ENCODE results near the gene KDM4B. TPM values are rescaled to one million over a fixed set of nuclear protein-coding genes. Genes with fewer than 3 reads are reported as not detected.

Gene KDM4B
- total and polyA plus RNA-seq, 10 of the 15 experiments (the other 5 are each of a cell fraction or from before 2014, with no cell fraction given): 0.47 to 49.6 (median 16.2) TPM

DNA sequence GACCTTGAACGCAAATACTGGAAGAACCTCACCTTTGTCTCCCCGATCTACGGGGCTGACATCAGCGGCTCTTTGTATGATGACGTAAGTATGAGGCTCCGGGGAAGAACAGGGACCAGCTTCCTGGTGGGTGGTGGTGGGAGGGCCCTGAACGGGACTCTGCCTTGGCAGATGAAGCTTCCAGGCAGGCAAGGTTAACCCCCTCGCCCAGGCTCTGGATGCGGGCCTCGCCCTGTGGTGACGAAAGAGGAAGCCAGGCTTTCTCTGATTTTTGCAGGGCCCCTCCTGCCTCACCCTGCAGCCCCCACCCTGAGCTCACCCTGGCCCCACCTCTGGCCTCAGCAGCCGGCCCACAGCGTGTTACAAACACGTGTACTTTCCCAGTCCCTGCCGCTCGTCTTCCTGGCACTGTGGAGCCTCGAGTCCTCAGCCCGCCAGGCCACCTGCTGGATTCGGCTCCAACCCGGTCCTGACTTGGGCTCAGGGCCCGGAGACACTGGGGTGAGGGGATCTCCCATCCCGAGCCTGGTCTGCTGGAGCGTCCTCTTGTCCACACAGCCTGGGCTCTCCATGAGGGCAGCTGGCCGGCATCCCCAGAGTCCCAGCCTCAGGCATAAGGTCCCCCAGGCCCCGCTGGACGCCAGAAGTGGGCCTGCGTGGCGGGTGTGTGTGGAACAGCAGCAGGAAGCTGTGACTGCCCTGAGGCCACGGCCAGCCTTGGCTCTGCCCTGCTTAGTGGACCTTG is 72.4 kb downstream of the KDM4B start (continued):
- TF ChIP-seq, protein P1, sequence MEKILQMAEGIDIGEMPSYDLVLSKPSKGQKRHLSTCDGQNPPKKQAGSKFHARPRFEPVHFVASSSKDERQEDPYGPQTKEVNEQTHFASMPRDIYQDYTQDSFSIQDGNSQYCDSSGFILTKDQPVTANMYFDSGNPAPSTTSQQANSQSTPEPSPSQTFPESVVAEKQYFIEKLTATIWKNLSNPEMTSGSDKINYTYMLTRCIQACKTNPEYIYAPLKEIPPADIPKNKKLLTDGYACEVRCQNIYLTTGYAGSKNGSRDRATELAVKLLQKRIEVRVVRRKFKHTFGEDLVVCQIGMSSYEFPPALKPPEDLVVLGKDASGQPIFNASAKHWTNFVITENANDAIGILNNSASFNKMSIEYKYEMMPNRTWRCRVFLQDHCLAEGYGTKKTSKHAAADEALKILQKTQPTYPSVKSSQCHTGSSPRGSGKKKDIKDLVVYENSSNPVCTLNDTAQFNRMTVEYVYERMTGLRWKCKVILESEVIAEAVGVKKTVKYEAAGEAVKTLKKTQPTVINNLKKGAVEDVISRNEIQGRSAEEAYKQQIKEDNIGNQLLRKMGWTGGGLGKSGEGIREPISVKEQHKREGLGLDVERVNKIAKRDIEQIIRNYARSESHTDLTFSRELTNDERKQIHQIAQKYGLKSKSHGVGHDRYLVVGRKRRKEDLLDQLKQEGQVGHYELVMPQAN (conservative IDR thresholded peaks at IDR 0.05): no peak
- TF ChIP-seq, protein P2, sequence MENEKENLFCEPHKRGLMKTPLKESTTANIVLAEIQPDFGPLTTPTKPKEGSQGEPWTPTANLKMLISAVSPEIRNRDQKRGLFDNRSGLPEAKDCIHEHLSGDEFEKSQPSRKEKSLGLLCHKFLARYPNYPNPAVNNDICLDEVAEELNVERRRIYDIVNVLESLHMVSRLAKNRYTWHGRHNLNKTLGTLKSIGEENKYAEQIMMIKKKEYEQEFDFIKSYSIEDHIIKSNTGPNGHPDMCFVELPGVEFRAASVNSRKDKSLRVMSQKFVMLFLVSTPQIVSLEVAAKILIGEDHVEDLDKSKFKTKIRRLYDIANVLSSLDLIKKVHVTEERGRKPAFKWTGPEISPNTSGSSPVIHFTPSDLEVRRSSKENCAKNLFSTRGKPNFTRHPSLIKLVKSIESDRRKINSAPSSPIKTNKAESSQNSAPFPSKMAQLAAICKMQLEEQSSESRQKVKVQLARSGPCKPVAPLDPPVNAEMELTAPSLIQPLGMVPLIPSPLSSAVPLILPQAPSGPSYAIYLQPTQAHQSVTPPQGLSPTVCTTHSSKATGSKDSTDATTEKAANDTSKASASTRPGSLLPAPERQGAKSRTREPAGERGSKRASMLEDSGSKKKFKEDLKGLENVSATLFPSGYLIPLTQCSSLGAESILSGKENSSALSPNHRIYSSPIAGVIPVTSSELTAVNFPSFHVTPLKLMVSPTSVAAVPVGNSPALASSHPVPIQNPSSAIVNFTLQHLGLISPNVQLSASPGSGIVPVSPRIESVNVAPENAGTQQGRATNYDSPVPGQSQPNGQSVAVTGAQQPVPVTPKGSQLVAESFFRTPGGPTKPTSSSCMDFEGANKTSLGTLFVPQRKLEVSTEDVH (IDR thresholded peaks at IDR 0.05; ENCODE audit: low read depth, partially characterized antibody): no peak
- TF ChIP-seq, protein P3, sequence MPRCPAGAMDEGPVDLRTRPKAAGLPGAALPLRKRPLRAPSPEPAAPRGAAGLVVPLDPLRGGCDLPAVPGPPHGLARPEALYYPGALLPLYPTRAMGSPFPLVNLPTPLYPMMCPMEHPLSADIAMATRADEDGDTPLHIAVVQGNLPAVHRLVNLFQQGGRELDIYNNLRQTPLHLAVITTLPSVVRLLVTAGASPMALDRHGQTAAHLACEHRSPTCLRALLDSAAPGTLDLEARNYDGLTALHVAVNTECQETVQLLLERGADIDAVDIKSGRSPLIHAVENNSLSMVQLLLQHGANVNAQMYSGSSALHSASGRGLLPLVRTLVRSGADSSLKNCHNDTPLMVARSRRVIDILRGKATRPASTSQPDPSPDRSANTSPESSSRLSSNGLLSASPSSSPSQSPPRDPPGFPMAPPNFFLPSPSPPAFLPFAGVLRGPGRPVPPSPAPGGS (IDR thresholded peaks at IDR 0.05; ENCODE audit: borderline replicate concordance, insufficient read depth, low read depth, low read length, poor library complexity, severe bottlenecking): no peak
- no peak for TF ChIP-seq RFX5 (IDR thresholded peaks at IDR 0.05; ENCODE audit: low read depth, low read length)

DNA sequence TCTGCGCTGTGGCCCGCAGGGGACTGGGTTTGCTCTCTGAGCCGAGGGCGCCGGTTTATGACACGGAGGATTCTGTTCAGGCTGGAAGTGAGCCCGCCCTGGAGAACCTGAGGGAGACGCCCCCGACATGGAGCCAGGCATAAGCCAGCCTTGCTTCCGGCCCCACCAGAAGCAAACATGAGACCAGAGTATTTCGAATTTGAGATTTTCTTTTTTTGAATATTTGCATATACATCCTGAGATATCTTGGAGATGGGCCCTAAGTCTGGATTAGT is 72.9 kb downstream of the KDM4B start:
- SMC1A ChIA-PET (ENCODE audit: uncharacterized antibody, unreplicated experiment): interaction anchor here (1.0 kb wide), 1 partner anchor 10 kb away, joined by 3 read pairs; no protein-coding TSS in a partner anchor
- ATAC-seq: no peak
- WGBS (ENCODE audit: insufficient coverage, insufficient replicate concordance, low lambda C conversion rate, missing lambda C conversion rate): over 99% methylated on average over 11 of the region's 11 CpGs
- FAIRE-seq: no peak
- no peaks in the 10 kb centered on the region for H3K9me3 ChIP-seq (replicated peaks; ENCODE audit: control insufficient read depth, insufficient read depth, low read length)
- peaks cover 20 to 26% of the 10 kb centered on the region in 2 experiments for H3K36me3 ChIP-seq (ENCODE audit: control insufficient read depth in 2 of 2, insufficient read depth in 2 of 2, low read length in 1 of 2)
- H3K9ac ChIP-seq (ENCODE audit: control insufficient read depth, insufficient read depth, low read length): no peak overlapping the region
- in situ Hi-C loops (cut with MboI) (no loop called here), intact Hi-C loops (cut with micrococcal nuclease; ENCODE audit: unreplicated experiment) (no loop called here)
- no TSS peak for BruUV-seq (replicated peaks)
- no peaks in the 10 kb centered on the region for H3K27me3 ChIP-seq (replicated peaks in 1 of 2; ENCODE audit: control insufficient read depth in 2 of 2, insufficient read depth in 2 of 2, low read length in 1 of 2)
- no peaks in the 10 kb centered on the region; the same call in 1 of the 2 replicates for H4K20me1 ChIP-seq (ENCODE audit: control insufficient read depth, insufficient read depth)
- H3K4me2 ChIP-seq (ENCODE audit: control insufficient read depth, insufficient read depth): no peak overlapping the region
- no peak for DNase-seq (ENCODE audit: low read depth, low spot score)
- no peaks in the 10 kb centered on the region for H3K79me2 ChIP-seq (ENCODE audit: control insufficient read depth, insufficient read depth, low read length)
- POLR2A ChIA-PET: no interaction called here
- CTCF ChIA-PET: no interaction called here
- no peaks in the 10 kb centered on the region for H3K4me1 ChIP-seq (ENCODE audit: control insufficient read depth, insufficient read depth, low read length)
- RAD21 ChIA-PET (ENCODE audit: unreplicated experiment): no interaction called here
- no peak overlapping the region for H2AFZ ChIP-seq (ENCODE audit: control insufficient read depth, low read depth, low read length)
- H3K27ac ChIP-seq (ENCODE audit: control insufficient read depth, insufficient read depth): no peak overlapping the region
- H3K4me3 ChIP-seq: no peak overlapping the region
- TF ChIP-seq POLR2A (IDR thresholded peaks at IDR 0.05; ENCODE audit: low read depth, low read length) (no peak), HDAC6 (IDR thresholded peaks at IDR 0.05; ENCODE audit: unreplicated experiment) (no peak), NFIC (IDR thresholded peaks at IDR 0.05; ENCODE audit: low read depth, low read length) (no peak), PAX8 (IDR thresholded peaks at IDR 0.05) (no peak), IRF4 (IDR thresholded peaks at IDR 0.05; ENCODE audit: low read depth, low read length) (no peak), ZNF274 (IDR thresholded peaks at IDR 0.05; ENCODE audit: insufficient read depth, insufficient read length) (no peak), BMI1 (IDR thresholded peaks at IDR 0.05; ENCODE audit: borderline replicate concordance) (no peak), CHD1 (IDR thresholded peaks at IDR 0.05; ENCODE audit: low read depth, low read length) (no peak), RUNX3 (IDR thresholded peaks at IDR 0.05; ENCODE audit: low read length) (no peak), NR2F1 (conservative IDR thresholded peaks at IDR 0.05) (no peak)
- TF ChIP-seq, protein P4, sequence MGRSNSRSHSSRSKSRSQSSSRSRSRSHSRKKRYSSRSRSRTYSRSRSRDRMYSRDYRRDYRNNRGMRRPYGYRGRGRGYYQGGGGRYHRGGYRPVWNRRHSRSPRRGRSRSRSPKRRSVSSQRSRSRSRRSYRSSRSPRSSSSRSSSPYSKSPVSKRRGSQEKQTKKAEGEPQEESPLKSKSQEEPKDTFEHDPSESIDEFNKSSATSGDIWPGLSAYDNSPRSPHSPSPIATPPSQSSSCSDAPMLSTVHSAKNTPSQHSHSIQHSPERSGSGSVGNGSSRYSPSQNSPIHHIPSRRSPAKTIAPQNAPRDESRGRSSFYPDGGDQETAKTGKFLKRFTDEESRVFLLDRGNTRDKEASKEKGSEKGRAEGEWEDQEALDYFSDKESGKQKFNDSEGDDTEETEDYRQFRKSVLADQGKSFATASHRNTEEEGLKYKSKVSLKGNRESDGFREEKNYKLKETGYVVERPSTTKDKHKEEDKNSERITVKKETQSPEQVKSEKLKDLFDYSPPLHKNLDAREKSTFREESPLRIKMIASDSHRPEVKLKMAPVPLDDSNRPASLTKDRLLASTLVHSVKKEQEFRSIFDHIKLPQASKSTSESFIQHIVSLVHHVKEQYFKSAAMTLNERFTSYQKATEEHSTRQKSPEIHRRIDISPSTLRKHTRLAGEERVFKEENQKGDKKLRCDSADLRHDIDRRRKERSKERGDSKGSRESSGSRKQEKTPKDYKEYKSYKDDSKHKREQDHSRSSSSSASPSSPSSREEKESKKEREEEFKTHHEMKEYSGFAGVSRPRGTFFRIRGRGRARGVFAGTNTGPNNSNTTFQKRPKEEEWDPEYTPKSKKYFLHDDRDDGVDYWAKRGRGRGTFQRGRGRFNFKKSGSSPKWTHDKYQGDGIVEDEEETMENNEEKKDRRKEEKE (IDR thresholded peaks at IDR 0.05): no peak

All from GM12878 (cell line).